A172 (cell line): ENCODE data around the gene TMEM181. TPM values are rescaled to one million over a fixed set of nuclear protein-coding genes. Genes with fewer than 3 reads are reported as not detected.
"Not testable (repeated sequence)": the region's sequence is repeated elsewhere in the genome, so short reads cannot be mapped to it uniquely, and the experiment has no call there.

Source experiments
- DNase-seq: peaks from one replicate; pipeline ENCODE4 v3.0.0-alpha.2; 2015; ENCODE audit warnings: low spot score
- total RNA-seq: library from RNA; depleted of rRNA; stranded (reverse); fragments of >200 nt; shearing (Covaris generic); gene quantifications from 2 replicates; pipeline ENCODE4 v1.2.3, GENCODE V29; 2014; rRNA removed

TMEM181 gene
- total RNA-seq: 24.1 and 25.5 TPM in 2 replicates

GRCh38 chr6:158559895-158560835 lies at the start of gene TMEM181:
TMEM181 (plus strand) TSS chr6:158560091; CDS start chr6:158560225, 134 bp downstream.
- peak; percentile 49 for DNase-seq

- DNase-seq: no peak
Measured at GRCh38 chr6:158512809-158513208, 47.1 kb upstream of the TMEM181 start.

GRCh38 chr6:158514176-158514575 lies 45.7 kb upstream of the TMEM181 start:
- DNase-seq: no peak

GRCh38 chr6:158514991-158515390 lies 44.9 kb upstream of the TMEM181 start:
- no peak for DNase-seq

- no peak for DNase-seq
Measured at GRCh38 chr6:158516098-158516497, 43.8 kb upstream of the TMEM181 start.

GRCh38 chr6:158517038-158517437 lies 42.9 kb upstream of the TMEM181 start:
- no peak for DNase-seq

- DNase-seq: peak; percentile 21
Measured at GRCh38 chr6:158517581-158517980, 42.3 kb upstream of the TMEM181 start.

GRCh38 chr6:158518191-158519127 lies 41.4 kb upstream of the TMEM181 start:
- peak; percentile 78 for DNase-seq

GRCh38 chr6:158519300-158519699 lies 40.6 kb upstream of the TMEM181 start:
- DNase-seq: no peak

GRCh38 chr6:158519761-158520160 lies 40.1 kb upstream of the TMEM181 start:
- DNase-seq: no peak

- DNase-seq: not testable (repeated sequence)
Measured at GRCh38 chr6:158520975-158521374, 38.9 kb upstream of the TMEM181 start.

GRCh38 chr6:158521759-158522158 lies 38.1 kb upstream of the TMEM181 start:
- no peak for DNase-seq

- no peak for DNase-seq
Measured at GRCh38 chr6:158522616-158523015, 37.3 kb upstream of the TMEM181 start.

- DNase-seq: no peak
Measured at GRCh38 chr6:158524311-158524710, 35.6 kb upstream of the TMEM181 start.

GRCh38 chr6:158527858-158528257 lies 32.0 kb upstream of the TMEM181 start:
- not testable (repeated sequence) for DNase-seq

- DNase-seq: no peak
Measured at GRCh38 chr6:158528826-158529225, 31.1 kb upstream of the TMEM181 start.

GRCh38 chr6:158529629-158530028 lies 30.3 kb upstream of the TMEM181 start:
- DNase-seq: no peak

GRCh38 chr6:158531566-158531965 lies 28.3 kb upstream of the TMEM181 start:
- no peak for DNase-seq

GRCh38 chr6:158531970-158532369 lies 27.9 kb upstream of the TMEM181 start:
- no peak for DNase-seq

GRCh38 chr6:158536084-158536890 lies 23.6 kb upstream of the TMEM181 start:
- DNase-seq: peak; percentile 60
